SK-N-MC (cell line): ENCODE measurements around the gene GPR157.

Experiments used
- EZH2 ChIP-seq: fragments of 200-600 bp; sonication (generic); IDR thresholded peaks from one replicate; pipeline ENCODE4 v1.6.1; 2017; ENCODE audit warnings: antibody characterized with exemption
- POLR2AphosphoS5 ChIP-seq: IDR thresholded peaks from 2 replicates; pipeline ENCODE4 v1.6.1; 2012; ENCODE audit warnings: mild to moderate bottlenecking, low read depth, low read length, borderline replicate concordance

GRCh38 chr1:9145021-9145668, 16.2 kb upstream of the GPR157 start:
- TF ChIP-seq POLR2AphosphoS5 (no peak), EZH2 (no peak)
